ENCODE results near the gene ITGA5.
A peak's percentile ranks its signal among the peaks of the same experiment; 100 is the strongest.

The ITGA5 gene

GRCh38 chr12:54376596-54376995 lies 42.5 kb downstream of the ITGA5 start:
- Mint-ChIP-seq H3K4me3 (no peak overlapping the region), H3K4me1 (peaks cover 12% of the 10 kb centered on the region), H3K9me3 (no peaks in the 10 kb centered on the region), H3K27ac (ENCODE audit: low read depth) (no peak overlapping the region), H3K27me3 (no peaks in the 10 kb centered on the region), H3K36me3 (ENCODE audit: insufficient read depth) (no peaks in the 10 kb centered on the region)
- ATAC-seq (replicated peaks; ENCODE audit: extremely low read depth, poor library complexity, severe bottlenecking) (no peak), DNase-seq (ENCODE audit: low spot score in 2 of 2) (no peak)

GRCh38 chr12:54375259-54375579 lies 43.8 kb downstream of the ITGA5 start:
- DNase-seq (ENCODE audit: low spot score in 2 of 2) = no peak
- no peaks in the 10 kb centered on the region for H3K27me3 Mint-ChIP-seq
- no peak overlapping the region for H3K4me3 Mint-ChIP-seq
- H3K4me1 Mint-ChIP-seq = peaks cover 12% of the 10 kb centered on the region
- ATAC-seq (replicated peaks; ENCODE audit: extremely low read depth, poor library complexity, severe bottlenecking) = no peak
- H3K27ac Mint-ChIP-seq (ENCODE audit: low read depth) = no peak overlapping the region
- no peaks in the 10 kb centered on the region for H3K9me3 Mint-ChIP-seq
- H3K36me3 Mint-ChIP-seq (ENCODE audit: insufficient read depth) = no peaks in the 10 kb centered on the region

DNA sequence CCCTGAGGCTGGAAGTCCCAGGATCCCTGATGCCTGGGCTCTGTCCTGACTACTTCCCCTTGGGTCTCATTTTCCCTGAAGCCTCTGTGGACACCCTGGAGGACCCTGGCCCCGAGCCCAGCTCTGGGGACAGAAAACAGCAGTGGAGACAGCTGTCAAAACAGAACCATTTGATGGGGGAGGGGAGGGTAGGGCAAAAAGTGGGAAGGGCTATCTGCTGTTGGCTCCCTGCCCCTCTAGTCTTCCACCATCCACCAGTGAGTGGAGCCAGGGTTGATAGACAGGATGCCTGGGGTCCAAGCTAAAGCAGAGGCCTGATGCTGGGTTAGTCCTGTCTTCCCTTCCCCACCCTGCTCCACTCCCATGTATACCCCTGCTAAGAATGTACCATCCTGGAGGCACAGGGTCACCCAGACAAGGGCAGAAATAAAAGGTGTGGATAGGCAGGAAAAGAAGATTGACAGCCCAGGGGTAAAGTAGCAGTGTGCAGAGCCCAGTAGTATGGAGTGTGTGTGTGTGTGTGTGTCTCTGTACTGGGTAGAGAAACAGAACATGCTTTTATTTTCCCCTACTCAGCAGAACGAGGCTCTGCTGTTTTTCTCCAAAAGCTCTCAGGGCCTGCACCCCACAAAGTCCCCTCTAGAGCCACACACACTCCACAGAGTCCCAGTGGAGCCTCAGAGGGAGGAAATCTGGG lies 44.4 kb downstream of the ITGA5 start:
- Mint-ChIP-seq H3K27ac (ENCODE audit: low read depth) (no peak overlapping the region), H3K4me3 (no peak overlapping the region), H3K36me3 (ENCODE audit: insufficient read depth) (no peaks in the 10 kb centered on the region), H3K9me3 (no peaks in the 10 kb centered on the region), H3K4me1 (peaks cover 10% of the 10 kb centered on the region), H3K27me3 (no peaks in the 10 kb centered on the region)
- DNase-seq (ENCODE audit: low spot score in 2 of 2) (no peak), ATAC-seq (replicated peaks; ENCODE audit: extremely low read depth, poor library complexity, severe bottlenecking) (no peak)

DNA sequence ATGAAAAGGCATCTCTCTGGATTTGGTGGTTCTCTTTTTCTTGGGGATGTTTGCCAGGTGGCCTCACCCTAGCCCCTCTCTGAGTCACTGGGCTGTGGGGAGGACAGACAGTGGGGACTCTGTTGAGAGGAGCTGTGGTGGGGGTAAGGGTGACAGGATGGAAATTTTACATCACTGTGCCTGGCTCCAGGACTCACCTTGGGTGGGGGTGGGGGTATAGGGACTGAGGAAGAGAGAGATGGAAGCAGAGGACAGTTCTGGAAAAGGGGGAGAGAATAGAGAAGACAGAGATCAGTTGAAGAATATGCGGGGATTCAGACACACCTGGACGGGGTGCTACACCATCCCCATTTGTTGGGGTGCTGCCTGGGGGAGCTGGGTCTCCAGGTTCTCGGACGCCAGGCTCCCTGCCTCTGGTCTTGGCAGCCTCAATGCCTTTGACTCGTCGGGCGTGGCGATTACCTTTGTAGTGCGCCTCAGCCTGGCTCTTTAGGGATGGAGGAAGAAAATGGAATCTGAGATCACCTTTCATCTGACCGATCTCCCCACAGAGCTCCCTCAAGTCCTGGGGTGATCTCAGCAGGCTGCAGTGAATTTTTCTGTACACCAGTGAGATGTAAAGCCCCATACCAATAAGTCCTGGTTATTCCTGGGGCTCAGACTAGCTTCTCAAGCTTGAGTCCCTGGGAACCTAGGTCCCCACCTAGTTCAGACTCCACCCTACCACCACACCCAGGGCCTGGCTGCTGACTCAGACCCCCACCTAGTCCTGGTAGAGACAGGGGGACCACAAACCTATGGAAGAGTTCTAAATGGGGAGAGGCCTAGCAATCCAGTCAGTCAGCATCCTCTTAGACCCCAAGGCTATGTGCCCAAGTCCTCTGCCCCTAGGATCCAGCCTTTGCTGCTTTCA lies 45.2 kb downstream of the ITGA5 start:
- Mint-ChIP-seq H3K4me1 (peaks cover 9% of the 10 kb centered on the region), H3K9me3 (no peaks in the 10 kb centered on the region), H3K27me3 (no peaks in the 10 kb centered on the region), H3K36me3 (ENCODE audit: insufficient read depth) (no peaks in the 10 kb centered on the region), H3K27ac (ENCODE audit: low read depth) (no peak overlapping the region), H3K4me3 (no peak overlapping the region)
- DNase-seq (ENCODE audit: low spot score in 2 of 2) (no peak), ATAC-seq (replicated peaks; ENCODE audit: extremely low read depth, poor library complexity, severe bottlenecking) (no peak)

GRCh38 chr12:54372113-54372806 lies 46.8 kb downstream of the ITGA5 start:
- peaks cover 14% of the 10 kb centered on the region for H3K4me1 Mint-ChIP-seq
- ATAC-seq (replicated peaks; ENCODE audit: extremely low read depth, poor library complexity, severe bottlenecking) = no peak
- H3K36me3 Mint-ChIP-seq (ENCODE audit: insufficient read depth) = no peaks in the 10 kb centered on the region
- no peak for DNase-seq (ENCODE audit: low spot score in 2 of 2)
- H3K9me3 Mint-ChIP-seq = no peaks in the 10 kb centered on the region
- no peak overlapping the region for H3K4me3 Mint-ChIP-seq
- no peaks in the 10 kb centered on the region for H3K27me3 Mint-ChIP-seq
- no peak overlapping the region for H3K27ac Mint-ChIP-seq (ENCODE audit: low read depth)

DNA sequence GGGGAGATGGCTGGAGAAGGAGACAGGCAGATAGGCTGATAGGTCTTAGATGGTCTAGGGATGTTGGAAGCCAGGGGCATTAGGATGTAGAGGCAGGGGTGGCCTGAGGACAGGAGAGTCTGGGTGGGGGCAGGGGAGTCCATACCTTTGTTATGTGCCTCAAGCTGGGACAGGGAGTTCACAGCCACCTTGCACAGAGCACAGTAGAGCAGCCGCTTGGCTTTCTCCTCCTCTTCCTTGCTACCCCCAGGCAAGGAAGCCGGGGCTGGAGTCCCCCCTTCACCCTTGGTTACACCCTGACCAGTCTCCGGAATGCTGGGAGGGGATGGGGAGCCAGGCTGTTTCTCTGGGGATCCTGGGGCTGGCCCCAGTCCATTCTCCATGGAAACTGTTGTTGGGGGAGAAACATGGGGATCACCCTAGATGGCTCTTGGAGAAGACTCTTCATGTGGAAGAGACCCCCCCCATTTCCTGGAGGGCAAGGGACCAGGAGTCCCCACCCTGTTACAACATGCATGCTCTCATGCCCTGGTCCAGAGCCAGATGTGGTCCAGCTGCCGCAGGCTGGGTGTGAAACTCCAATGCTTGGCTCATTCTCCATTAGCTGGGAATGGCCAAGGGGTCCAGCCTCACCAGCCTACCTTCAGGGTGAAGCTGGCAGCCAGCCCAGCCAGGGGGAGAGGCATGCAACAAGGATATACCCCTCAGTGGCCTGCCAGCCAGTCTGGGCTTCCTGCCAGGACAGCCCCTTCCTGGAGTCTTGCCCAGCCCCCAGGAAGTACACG lies 47.5 kb downstream of the ITGA5 start:
- ATAC-seq (replicated peaks; ENCODE audit: extremely low read depth, poor library complexity, severe bottlenecking) (no peak), DNase-seq (ENCODE audit: low spot score in 2 of 2) (no peak)
- H3K36me3 Mint-ChIP-seq (ENCODE audit: insufficient read depth) = no peaks in the 10 kb centered on the region
- H3K4me1 Mint-ChIP-seq = peaks cover 14% of the 10 kb centered on the region
- H3K9me3 Mint-ChIP-seq = no peaks in the 10 kb centered on the region
- no peak overlapping the region for H3K4me3 Mint-ChIP-seq
- H3K27me3 Mint-ChIP-seq = no peaks in the 10 kb centered on the region
- H3K27ac Mint-ChIP-seq (ENCODE audit: low read depth) = no peak overlapping the region

GRCh38 chr12:54370171-54370730 lies 48.8 kb downstream of the ITGA5 start:
- Mint-ChIP-seq H3K36me3 (ENCODE audit: insufficient read depth) (no peaks in the 10 kb centered on the region), H3K27me3 (no peaks in the 10 kb centered on the region), H3K27ac (ENCODE audit: low read depth) (no peak overlapping the region), H3K4me3 (no peak overlapping the region), H3K4me1 (peaks cover 14% of the 10 kb centered on the region), H3K9me3 (no peaks in the 10 kb centered on the region)
- no peak for ATAC-seq (replicated peaks; ENCODE audit: extremely low read depth, poor library complexity, severe bottlenecking)
- no peak for DNase-seq (ENCODE audit: low spot score in 2 of 2)

DNA sequence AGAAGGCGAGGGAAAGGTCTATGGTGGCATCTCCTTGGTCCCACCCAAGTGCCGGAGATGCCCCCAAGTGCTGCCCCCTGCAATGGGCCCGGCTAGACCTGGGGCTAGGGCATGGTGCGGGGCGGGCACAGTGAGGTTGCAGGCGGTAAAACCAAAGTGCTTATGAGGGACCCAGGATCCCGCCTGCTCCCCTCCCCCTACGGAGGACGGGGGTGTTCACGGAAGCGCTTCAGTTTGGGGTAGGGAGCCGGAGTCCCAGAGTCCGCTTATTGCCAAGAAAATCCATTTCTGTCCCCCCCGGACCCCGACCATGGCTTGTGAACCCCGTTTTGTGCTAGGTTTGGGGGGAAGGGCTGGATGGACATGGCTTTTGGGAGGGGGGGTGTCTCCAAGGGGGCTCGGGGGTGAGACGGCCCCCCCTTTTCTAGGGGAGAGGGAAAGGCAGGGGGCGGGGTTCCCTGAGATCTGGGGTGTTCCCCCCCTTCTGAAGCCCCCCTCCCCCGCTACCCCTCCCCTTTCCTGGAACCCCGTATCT lies 49.4 kb downstream of the ITGA5 start:
- ATAC-seq (replicated peaks; ENCODE audit: extremely low read depth, poor library complexity, severe bottlenecking) (no peak), DNase-seq (ENCODE audit: low spot score in 2 of 2) (no peak)
- no peaks in the 10 kb centered on the region for H3K9me3 Mint-ChIP-seq
- no peaks in the 10 kb centered on the region for H3K36me3 Mint-ChIP-seq (ENCODE audit: insufficient read depth)
- H3K27me3 Mint-ChIP-seq = no peaks in the 10 kb centered on the region
- H3K27ac Mint-ChIP-seq (ENCODE audit: low read depth) = no peak overlapping the region
- no peak overlapping the region for H3K4me3 Mint-ChIP-seq
- peaks cover 16% of the 10 kb centered on the region for H3K4me1 Mint-ChIP-seq

DNA sequence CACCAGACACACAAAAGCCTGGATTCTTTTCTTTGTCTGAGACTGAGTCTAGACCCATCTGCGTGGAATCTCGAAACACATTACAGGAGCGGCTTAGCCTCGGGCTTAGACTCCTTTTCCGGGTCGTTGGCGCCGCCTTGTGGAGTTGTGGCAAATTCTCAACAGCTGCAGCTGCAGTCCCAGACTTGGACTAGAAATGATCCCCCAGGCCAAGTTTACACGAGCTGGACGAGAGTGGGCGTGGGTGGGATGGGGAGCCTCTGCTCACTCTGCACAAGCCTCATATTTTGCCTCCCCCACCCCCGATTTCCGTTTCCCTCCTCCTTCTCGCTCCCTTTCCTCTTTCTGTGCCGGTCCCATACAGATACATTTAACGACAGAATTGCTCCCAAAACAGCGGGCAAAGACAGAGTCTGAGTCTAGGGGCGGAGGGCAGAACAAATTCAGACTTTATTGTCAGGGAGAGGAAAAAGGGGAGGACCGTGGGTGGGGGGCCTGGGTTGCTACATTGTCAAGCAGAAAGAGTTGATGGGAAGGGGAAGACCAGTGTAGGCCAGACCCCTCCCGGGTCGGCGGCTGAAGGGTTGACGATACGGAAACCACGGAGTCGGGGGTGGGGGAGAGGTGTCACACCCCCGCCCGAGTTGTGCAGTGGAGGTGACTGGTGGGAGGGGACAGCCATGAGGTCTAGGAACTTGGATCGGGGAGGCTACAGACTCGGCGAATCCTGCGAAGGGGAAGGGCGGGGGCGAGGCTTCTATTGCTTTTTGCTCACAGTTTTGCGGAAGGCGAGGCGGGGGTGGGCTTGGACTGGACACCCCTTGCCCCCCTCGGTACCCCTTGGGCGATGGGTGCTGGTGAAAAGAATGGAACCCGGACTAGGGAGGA lies 50.1 kb downstream of the ITGA5 start:
- H3K4me3 Mint-ChIP-seq = no peak overlapping the region

GRCh38 chr12:54368025-54368708 lies 50.9 kb downstream of the ITGA5 start:
- Mint-ChIP-seq H3K4me3 (no peak overlapping the region), H3K27me3 (no peaks in the 10 kb centered on the region), H3K9me3 (no peaks in the 10 kb centered on the region), H3K27ac (ENCODE audit: low read depth) (no peak overlapping the region), H3K4me1 (peaks cover 26% of the 10 kb centered on the region), H3K36me3 (ENCODE audit: insufficient read depth) (no peaks in the 10 kb centered on the region)
- DNase-seq (ENCODE audit: low spot score in 2 of 2) (no peak), ATAC-seq (replicated peaks; ENCODE audit: extremely low read depth, poor library complexity, severe bottlenecking) (peak; percentile 17)

More for the DNA sequence above, 50.1 kb downstream of the ITGA5 start:
- no peak overlapping the region for H3K27ac Mint-ChIP-seq (ENCODE audit: low read depth)
- H3K27me3 Mint-ChIP-seq = no peaks in the 10 kb centered on the region
- peaks cover 23% of the 10 kb centered on the region for H3K4me1 Mint-ChIP-seq
- DNase-seq (ENCODE audit: low spot score in 2 of 2) = peak; percentile 77 to 87
- H3K36me3 Mint-ChIP-seq (ENCODE audit: insufficient read depth) = no peaks in the 10 kb centered on the region
- H3K9me3 Mint-ChIP-seq = no peaks in the 10 kb centered on the region
- peak; percentile 94 for ATAC-seq (replicated peaks; ENCODE audit: extremely low read depth, poor library complexity, severe bottlenecking)

GRCh38 chr12:54364413-54364812 lies 54.7 kb downstream of the ITGA5 start, which contains the start of gene GPR84:
Gene GPR84 (minus strand): TSS chr12:54364486. CDS start chr12:54363851, 635 bp downstream.
- H3K27ac Mint-ChIP-seq (ENCODE audit: low read depth) = no peak within 1 kb of the TSS
- H3K36me3 Mint-ChIP-seq (ENCODE audit: insufficient read depth) = no peaks in the 10 kb centered on the region
- no peaks in the 10 kb centered on the region for H3K9me3 Mint-ChIP-seq
- no peak for ATAC-seq (replicated peaks; ENCODE audit: extremely low read depth, poor library complexity, severe bottlenecking)
- no peaks in the 10 kb centered on the region for H3K27me3 Mint-ChIP-seq
- no peak for DNase-seq (ENCODE audit: low spot score in 2 of 2)
- H3K4me3 Mint-ChIP-seq = no peak within 1 kb of the TSS
- peaks cover 20% of the 10 kb centered on the region for H3K4me1 Mint-ChIP-seq
